Lung (tissue), 12 donors: ENCODE results near the gene SLCO2B1. TPM values are rescaled to one million over a fixed set of nuclear protein-coding genes. Genes with fewer than 3 reads are reported as not detected.

ENCODE experiments used
- ATAC-seq: fragments of 200-7000 bp; cut with Tn5 transposase; one replicate; pipeline ENCODE4 v1.9.1; 2020; ENCODE audit warnings: moderate number of reproducible peaks; ENCODE audit not compliant: insufficient read depth, low FRiP score
- DNase-seq, 3 donors: peaks; one replicate each; pipeline ENCODE4 v3.0.0-alpha.2; 2013 to 2017
- H3K27ac ChIP-seq, 2 donors: one replicate each; pipeline ENCODE4 v1.5.1; 2013; ENCODE audit warnings: mild to moderate bottlenecking in 2 of 2, moderate library complexity in 2 of 2, control low read depth in 1 of 2, inconsistent platforms in 1 of 2, low read depth in 1 of 2, low read length in 1 of 2
- H3K27me3 ChIP-seq, 3 donors: one replicate each; pipeline ENCODE4 v1.5.1; 2013; ENCODE audit warnings: low read length in 2 of 3; ENCODE audit not compliant: control insufficient read depth in 3 of 3, insufficient read depth in 3 of 3
- H3K36me3 ChIP-seq, 4 donors: one replicate each; pipeline ENCODE4 v1.5.1; 2013; ENCODE audit warnings: low read length in 4 of 4, mild to moderate bottlenecking in 1 of 4, moderate library complexity in 1 of 4; ENCODE audit not compliant: control insufficient read depth in 4 of 4, insufficient read depth in 4 of 4
- H3K4me1 ChIP-seq, 5 donors: one replicate each; pipeline ENCODE4 v1.5.1; 2013; ENCODE audit warnings: low read length in 5 of 5, mild to moderate bottlenecking in 2 of 5, moderate library complexity in 1 of 5; ENCODE audit not compliant: control insufficient read depth in 5 of 5, insufficient read depth in 5 of 5
- H3K4me3 ChIP-seq: one replicate; pipeline ENCODE4 v1.5.1; 2013; ENCODE audit warnings: mild to moderate bottlenecking, control low read depth, moderate library complexity
- H3K9ac ChIP-seq, 2 donors: one replicate each; pipeline ENCODE4 v1.5.1; 2013; ENCODE audit warnings: low read length in 2 of 2, control low read depth in 1 of 2; ENCODE audit not compliant: insufficient read depth in 1 of 2
- H3K9me3 ChIP-seq, 4 donors: one replicate each; pipeline ENCODE4 v1.5.1; 2013; ENCODE audit warnings: low read length in 3 of 4, mild to moderate bottlenecking in 1 of 4, moderate library complexity in 1 of 4; ENCODE audit not compliant: control insufficient read depth in 4 of 4, insufficient read depth in 3 of 4
- WGBS, 2 donors: extraction: QIAGEN DNeasy Blood & Tissue Kit; methylation state at CpG; one replicate each; pipeline ENCODE4 v1.1.7; 2013; 5-methylcytosine and 5-hydroxymethylcytosine counted together
- polyA plus RNA-seq, 2 donors: library from polyadenylated mRNA; stranded (reverse); fragments of 200-250 nt; gene quantifications; one replicate each; pipeline ENCODE4 v1.2.1, GENCODE V29; 2013
- total RNA-seq, 2 donors: library from RNA; depleted of rRNA in 1 of 2; stranded (reverse); fragments of >200 nt in 1 of 2; gene quantifications; one replicate each; pipeline ENCODE4 v1.2.1, GENCODE V29; 2014 to 2021
- TF ChIP-seq, protein P1 (sequence below): IDR thresholded peaks from 2 replicates; pipeline ENCODE4 v1.5.1; 2012; ENCODE audit warnings: mild to moderate bottlenecking; ENCODE audit errors: control extremely low read depth, extremely low read depth
- donor health status: control.
- donor health status: control.
- donor health status: Bipolar disorder and iron deficiency.
- donor health status: healthy.
- donor health status: DM: yes; HTN: yes; CAD: no.

The SLCO2B1 gene
- total and polyA plus RNA-seq, 4 donors = 22.2 to 244 (median 55.2) TPM

DNA sequence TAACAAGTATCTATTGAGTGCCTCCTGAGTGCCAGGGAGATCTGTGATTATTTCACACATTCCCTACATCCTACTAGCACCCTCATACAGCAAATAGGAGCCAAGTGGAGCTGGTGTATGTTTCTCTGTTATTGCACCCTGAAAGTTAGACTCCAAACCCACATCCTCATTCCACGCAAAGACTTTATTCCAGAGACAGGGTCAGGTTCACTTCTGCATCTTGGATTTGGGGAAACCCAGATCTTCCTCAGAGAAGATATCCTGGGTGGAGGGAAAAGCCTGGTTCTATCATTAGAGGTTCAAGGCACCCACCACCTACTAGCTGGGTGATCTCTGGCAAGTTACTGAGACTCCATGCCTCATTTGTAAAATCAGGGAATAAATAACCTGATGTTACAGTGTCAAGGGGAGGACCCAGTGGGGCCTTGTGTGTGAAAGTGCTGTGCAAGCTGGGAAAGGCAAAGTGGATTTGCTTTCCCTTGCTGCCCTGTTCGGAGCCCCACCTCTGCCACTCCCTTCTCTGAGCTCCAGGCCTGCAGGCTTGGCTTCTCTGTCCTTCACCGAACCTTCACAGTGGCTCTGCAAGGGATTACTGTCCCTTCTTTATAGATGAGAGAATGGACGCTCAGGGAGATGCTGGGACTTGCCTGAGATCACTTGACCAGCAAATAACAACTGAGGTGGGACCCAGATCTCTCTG lies 991 bp upstream of the SLCO2B1 start:
- no peak for ATAC-seq
- Histone ChIP-seq H3K9ac (no peak overlapping the region), H3K27ac (no peak overlapping the region), H3K4me3 (no peak overlapping the region), H3K4me1 (peaks cover 0 to 11% (median 3%) of the 10 kb centered on the region in 5 donors), H3K36me3 (no peaks in the 10 kb centered on the region), H3K27me3 (peaks cover 0 to 2% (median 0%) of the 10 kb centered on the region in 3 donors), H3K9me3 (no peaks in the 10 kb centered on the region)
- WGBS, 2 donors = 72 to 89% methylated on average over 4 of the region's 4 CpGs
- TF ChIP-seq, protein P1, sequence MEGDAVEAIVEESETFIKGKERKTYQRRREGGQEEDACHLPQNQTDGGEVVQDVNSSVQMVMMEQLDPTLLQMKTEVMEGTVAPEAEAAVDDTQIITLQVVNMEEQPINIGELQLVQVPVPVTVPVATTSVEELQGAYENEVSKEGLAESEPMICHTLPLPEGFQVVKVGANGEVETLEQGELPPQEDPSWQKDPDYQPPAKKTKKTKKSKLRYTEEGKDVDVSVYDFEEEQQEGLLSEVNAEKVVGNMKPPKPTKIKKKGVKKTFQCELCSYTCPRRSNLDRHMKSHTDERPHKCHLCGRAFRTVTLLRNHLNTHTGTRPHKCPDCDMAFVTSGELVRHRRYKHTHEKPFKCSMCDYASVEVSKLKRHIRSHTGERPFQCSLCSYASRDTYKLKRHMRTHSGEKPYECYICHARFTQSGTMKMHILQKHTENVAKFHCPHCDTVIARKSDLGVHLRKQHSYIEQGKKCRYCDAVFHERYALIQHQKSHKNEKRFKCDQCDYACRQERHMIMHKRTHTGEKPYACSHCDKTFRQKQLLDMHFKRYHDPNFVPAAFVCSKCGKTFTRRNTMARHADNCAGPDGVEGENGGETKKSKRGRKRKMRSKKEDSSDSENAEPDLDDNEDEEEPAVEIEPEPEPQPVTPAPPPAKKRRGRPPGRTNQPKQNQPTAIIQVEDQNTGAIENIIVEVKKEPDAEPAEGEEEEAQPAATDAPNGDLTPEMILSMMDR = no peak
- no peak for DNase-seq

GRCh38 chr11:75151346-75152047 lies 590 bp downstream of the SLCO2B1 start:
- no peak overlapping the region for H3K9ac ChIP-seq
- 46 to 69% methylated on average over 13 of the region's 13 CpGs for WGBS, 2 donors
- ATAC-seq = no peak
- H3K9me3 ChIP-seq = no peaks in the 10 kb centered on the region
- no peaks in the 10 kb centered on the region for H3K36me3 ChIP-seq
- H3K4me3 ChIP-seq = peak overlapping the region; percentile 59
- peak overlapping the region in 1 of 2 donors; percentile 54 for H3K27ac ChIP-seq
- TF ChIP-seq, protein P1 = no peak
- DNase-seq = no peak
- peaks cover 0 to 16% (median 3%) of the 10 kb centered on the region in 5 donors for H3K4me1 ChIP-seq
- no peaks in the 10 kb centered on the region for H3K27me3 ChIP-seq

- DNase-seq (no peak), ATAC-seq (no peak)
- 57 to 82% methylated on average over 6 of the region's 6 CpGs for WGBS, 2 donors
- no peak overlapping the region for H3K9ac ChIP-seq
- H3K4me1 ChIP-seq = peaks cover 0 to 15% (median 3%) of the 10 kb centered on the region in 5 donors
- no peaks in the 10 kb centered on the region for H3K9me3 ChIP-seq
- no peaks in the 10 kb centered on the region for H3K36me3 ChIP-seq
- H3K4me3 ChIP-seq = peak overlapping the region; percentile 59
- peak overlapping the region; percentile 4 to 54 for H3K27ac ChIP-seq
- H3K27me3 ChIP-seq = no peaks in the 10 kb centered on the region
- TF ChIP-seq, protein P1 = no peak
Observed at GRCh38 chr11:75152090-75152489, 1.2 kb downstream of the SLCO2B1 start.
